GM23338 (cell line): ENCODE measurements around the gene PLP2. TPM values are rescaled to one million over a fixed set of nuclear protein-coding genes. Genes with fewer than 3 reads are reported as not detected.

Source experiments
- ATAC-seq: fragments of 200-7000 bp; cut with Tn5 transposase; 3 replicates; pipeline ENCODE4 v1.9.1; 2020
- DNase-seq: peaks from one replicate; pipeline ENCODE4 v3.0.0-alpha.2; 2015; ENCODE audit warnings: low spot score
- H2AFZ ChIP-seq: fragments of 200-600 bp; sonication (generic); 2 replicates; pipeline ENCODE4 v1.8.0; 2016; ENCODE audit warnings: antibody characterized with exemption, mild to moderate bottlenecking, moderate library complexity
- H3F3A ChIP-seq: fragments of 200-600 bp; sonication (generic); replicated peaks from 2 replicates; pipeline ENCODE4 v1.8.0; 2017; ENCODE audit warnings: antibody characterized with exemption, mixed run types, low read depth
- H3K27ac ChIP-seq: fragments of 200-600 bp; sonication (generic); 2 replicates; pipeline ENCODE4 v1.6.1; 2016; ENCODE audit warnings: low read depth
- H3K27me3 ChIP-seq: fragments of 200-600 bp; sonication (generic); 2 replicates; pipeline ENCODE4 v1.8.0; 2016; ENCODE audit warnings: mild to moderate bottlenecking, mixed run types, moderate library complexity; ENCODE audit not compliant: insufficient read depth
- H3K36me3 ChIP-seq: fragments of 200-600 bp; sonication (generic); 2 replicates; pipeline ENCODE4 v1.8.0; 2016; ENCODE audit warnings: mild to moderate bottlenecking; ENCODE audit not compliant: insufficient read depth
- H3K4me1 ChIP-seq: fragments of 200-600 bp; sonication (generic); 2 replicates; pipeline ENCODE4 v1.8.0; 2016; ENCODE audit warnings: mild to moderate bottlenecking, moderate library complexity; ENCODE audit not compliant: insufficient read depth
- H3K4me2 ChIP-seq: fragments of 200-600 bp; sonication (generic); 2 replicates; pipeline ENCODE4 v1.7.1; 2017; ENCODE audit warnings: mixed run types
- H3K4me3 ChIP-seq: fragments of 200-600 bp; sonication (generic); 2 replicates; pipeline ENCODE4 v1.6.1; 2016; ENCODE audit warnings: mixed run types
- H3K79me2 ChIP-seq: fragments of 200-600 bp; sonication (generic); replicated peaks from 2 replicates; pipeline ENCODE4 v1.8.0; 2017; ENCODE audit warnings: mild to moderate bottlenecking; ENCODE audit not compliant: insufficient read depth
- H3K9me2 ChIP-seq: fragments of 200-600 bp; sonication (generic); 2 replicates; pipeline ENCODE4 v1.8.0; 2017; ENCODE audit not compliant: insufficient read depth
- H4K20me1 ChIP-seq: fragments of 200-600 bp; sonication (generic); replicated peaks from 2 replicates; pipeline ENCODE4 v1.8.0; 2017; ENCODE audit warnings: mild to moderate bottlenecking; ENCODE audit not compliant: insufficient read depth
- H3K27ac Mint-ChIP-seq: 2 replicates; pipeline ENCODE4 v1.8.0; 2020; ENCODE audit warnings: inconsistent platforms, mild to moderate bottlenecking, moderate library complexity, mixed read lengths
- H3K27me3 Mint-ChIP-seq: 3 replicates; pipeline ENCODE4 v1.8.0; 2022; ENCODE audit warnings: low read depth, mild to moderate bottlenecking, moderate library complexity, mixed read lengths, inconsistent platforms; ENCODE audit not compliant: insufficient read depth, poor library complexity
- H3K36me3 Mint-ChIP-seq: 3 replicates; pipeline ENCODE4 v1.8.0; 2021; ENCODE audit warnings: low read depth, mild to moderate bottlenecking, inconsistent platforms, moderate library complexity, mixed read lengths
- H3K4me1 Mint-ChIP-seq: 3 replicates; pipeline ENCODE4 v1.8.0; 2020; ENCODE audit warnings: mild to moderate bottlenecking, inconsistent platforms, mixed read lengths
- H3K4me3 Mint-ChIP-seq: 3 replicates; pipeline ENCODE4 v1.8.0; 2021; ENCODE audit warnings: moderate library complexity, mild to moderate bottlenecking, inconsistent platforms, mixed read lengths
- H3K9me3 Mint-ChIP-seq: 3 replicates; pipeline ENCODE4 v1.8.0; 2020; ENCODE audit warnings: moderate library complexity, mild to moderate bottlenecking, inconsistent platforms, mixed read lengths
- CTCF ChIP-seq, 2 experiments: fragments of 200-600 bp in 1 of 2; sonication (generic) in 1 of 2; conservative IDR thresholded peaks; 2 replicates each; pipeline versions ENCODE4 v1.5.1 to v1.6.1; 2016 to 2017; ENCODE audit warnings: antibody characterized with exemption in 2 of 2, low read depth in 2 of 2, mild to moderate bottlenecking in 2 of 2, moderate library complexity in 1 of 2
- ETS1 ChIP-seq: IDR thresholded peaks from 2 replicates; pipeline ENCODE4 v1.6.1; 2016; ENCODE audit warnings: antibody characterized with exemption
- EZH2 ChIP-seq: fragments of 200-600 bp; sonication (generic); IDR thresholded peaks from one replicate; pipeline ENCODE4 v1.8.0; 2017; ENCODE audit warnings: antibody characterized with exemption, mild to moderate bottlenecking, low read depth; ENCODE audit not compliant: unreplicated experiment
- EZH2phosphoT487 ChIP-seq: fragments of 200-600 bp; sonication (generic); IDR thresholded peaks from one replicate; pipeline ENCODE4 v1.8.1; 2018; ENCODE audit warnings: antibody characterized with exemption; ENCODE audit not compliant: unreplicated experiment
- POLR2AphosphoS5 ChIP-seq: IDR thresholded peaks from 2 replicates; pipeline ENCODE4 v1.6.1; 2016; ENCODE audit warnings: antibody characterized with exemption, low read depth
- ZNF331 ChIP-seq: fragments of 250-450 bp; sonication (Bioruptor Pico); IDR thresholded peaks from 2 replicates; pipeline ENCODE4 v1.5.0; 2020; ENCODE audit warnings: low read depth, mild to moderate bottlenecking, moderate library complexity
- polyA plus RNA-seq: library from polyadenylated mRNA; unstranded; fragments of >200 nt; fragmentation: Nextera tagmentation; extraction: Ambion mirVana; gene quantifications from 2 replicates; pipeline ENCODE4 v1.2.1, GENCODE V29; 2016
- total RNA-seq: library from RNA; depleted of rRNA; stranded (reverse); fragments of >200 nt; shearing (Covaris generic); gene quantifications from 2 replicates; pipeline ENCODE4 v1.2.3, GENCODE V29; 2014
- TF ChIP-seq, protein P1 (sequence below): fragments of 250-450 bp; sonication (Bioruptor Pico); IDR thresholded peaks from 2 replicates; pipeline ENCODE4 v1.5.0; 2020; ENCODE audit warnings: mild to moderate bottlenecking, moderate library complexity

PLP2 gene
- total and polyA plus RNA-seq, 2 experiments from 2014 or later = 3.4 to 9.5 TPM

DNA sequence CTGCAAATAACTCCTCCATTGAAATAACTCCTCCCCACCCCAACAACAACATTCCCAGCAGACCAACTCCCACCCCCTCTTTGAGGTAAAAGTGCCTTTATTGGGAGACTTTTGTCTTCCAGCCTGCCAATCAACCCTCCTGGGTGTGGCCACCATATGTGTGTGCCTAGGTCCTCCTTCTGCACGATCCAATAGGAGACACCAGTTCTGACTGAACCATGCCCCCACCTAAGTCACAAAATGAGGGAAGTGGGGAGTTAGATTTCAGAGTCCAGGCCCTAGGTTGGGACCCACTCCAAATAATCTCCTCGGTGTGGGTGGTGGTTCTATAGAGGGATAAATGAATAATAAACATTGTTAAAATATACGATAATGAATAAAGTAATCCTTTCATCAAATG, 3.0 kb downstream of the PLP2 start (continued):
- TF ChIP-seq POLR2AphosphoS5 = no peak
- TF ChIP-seq, protein P1, sequence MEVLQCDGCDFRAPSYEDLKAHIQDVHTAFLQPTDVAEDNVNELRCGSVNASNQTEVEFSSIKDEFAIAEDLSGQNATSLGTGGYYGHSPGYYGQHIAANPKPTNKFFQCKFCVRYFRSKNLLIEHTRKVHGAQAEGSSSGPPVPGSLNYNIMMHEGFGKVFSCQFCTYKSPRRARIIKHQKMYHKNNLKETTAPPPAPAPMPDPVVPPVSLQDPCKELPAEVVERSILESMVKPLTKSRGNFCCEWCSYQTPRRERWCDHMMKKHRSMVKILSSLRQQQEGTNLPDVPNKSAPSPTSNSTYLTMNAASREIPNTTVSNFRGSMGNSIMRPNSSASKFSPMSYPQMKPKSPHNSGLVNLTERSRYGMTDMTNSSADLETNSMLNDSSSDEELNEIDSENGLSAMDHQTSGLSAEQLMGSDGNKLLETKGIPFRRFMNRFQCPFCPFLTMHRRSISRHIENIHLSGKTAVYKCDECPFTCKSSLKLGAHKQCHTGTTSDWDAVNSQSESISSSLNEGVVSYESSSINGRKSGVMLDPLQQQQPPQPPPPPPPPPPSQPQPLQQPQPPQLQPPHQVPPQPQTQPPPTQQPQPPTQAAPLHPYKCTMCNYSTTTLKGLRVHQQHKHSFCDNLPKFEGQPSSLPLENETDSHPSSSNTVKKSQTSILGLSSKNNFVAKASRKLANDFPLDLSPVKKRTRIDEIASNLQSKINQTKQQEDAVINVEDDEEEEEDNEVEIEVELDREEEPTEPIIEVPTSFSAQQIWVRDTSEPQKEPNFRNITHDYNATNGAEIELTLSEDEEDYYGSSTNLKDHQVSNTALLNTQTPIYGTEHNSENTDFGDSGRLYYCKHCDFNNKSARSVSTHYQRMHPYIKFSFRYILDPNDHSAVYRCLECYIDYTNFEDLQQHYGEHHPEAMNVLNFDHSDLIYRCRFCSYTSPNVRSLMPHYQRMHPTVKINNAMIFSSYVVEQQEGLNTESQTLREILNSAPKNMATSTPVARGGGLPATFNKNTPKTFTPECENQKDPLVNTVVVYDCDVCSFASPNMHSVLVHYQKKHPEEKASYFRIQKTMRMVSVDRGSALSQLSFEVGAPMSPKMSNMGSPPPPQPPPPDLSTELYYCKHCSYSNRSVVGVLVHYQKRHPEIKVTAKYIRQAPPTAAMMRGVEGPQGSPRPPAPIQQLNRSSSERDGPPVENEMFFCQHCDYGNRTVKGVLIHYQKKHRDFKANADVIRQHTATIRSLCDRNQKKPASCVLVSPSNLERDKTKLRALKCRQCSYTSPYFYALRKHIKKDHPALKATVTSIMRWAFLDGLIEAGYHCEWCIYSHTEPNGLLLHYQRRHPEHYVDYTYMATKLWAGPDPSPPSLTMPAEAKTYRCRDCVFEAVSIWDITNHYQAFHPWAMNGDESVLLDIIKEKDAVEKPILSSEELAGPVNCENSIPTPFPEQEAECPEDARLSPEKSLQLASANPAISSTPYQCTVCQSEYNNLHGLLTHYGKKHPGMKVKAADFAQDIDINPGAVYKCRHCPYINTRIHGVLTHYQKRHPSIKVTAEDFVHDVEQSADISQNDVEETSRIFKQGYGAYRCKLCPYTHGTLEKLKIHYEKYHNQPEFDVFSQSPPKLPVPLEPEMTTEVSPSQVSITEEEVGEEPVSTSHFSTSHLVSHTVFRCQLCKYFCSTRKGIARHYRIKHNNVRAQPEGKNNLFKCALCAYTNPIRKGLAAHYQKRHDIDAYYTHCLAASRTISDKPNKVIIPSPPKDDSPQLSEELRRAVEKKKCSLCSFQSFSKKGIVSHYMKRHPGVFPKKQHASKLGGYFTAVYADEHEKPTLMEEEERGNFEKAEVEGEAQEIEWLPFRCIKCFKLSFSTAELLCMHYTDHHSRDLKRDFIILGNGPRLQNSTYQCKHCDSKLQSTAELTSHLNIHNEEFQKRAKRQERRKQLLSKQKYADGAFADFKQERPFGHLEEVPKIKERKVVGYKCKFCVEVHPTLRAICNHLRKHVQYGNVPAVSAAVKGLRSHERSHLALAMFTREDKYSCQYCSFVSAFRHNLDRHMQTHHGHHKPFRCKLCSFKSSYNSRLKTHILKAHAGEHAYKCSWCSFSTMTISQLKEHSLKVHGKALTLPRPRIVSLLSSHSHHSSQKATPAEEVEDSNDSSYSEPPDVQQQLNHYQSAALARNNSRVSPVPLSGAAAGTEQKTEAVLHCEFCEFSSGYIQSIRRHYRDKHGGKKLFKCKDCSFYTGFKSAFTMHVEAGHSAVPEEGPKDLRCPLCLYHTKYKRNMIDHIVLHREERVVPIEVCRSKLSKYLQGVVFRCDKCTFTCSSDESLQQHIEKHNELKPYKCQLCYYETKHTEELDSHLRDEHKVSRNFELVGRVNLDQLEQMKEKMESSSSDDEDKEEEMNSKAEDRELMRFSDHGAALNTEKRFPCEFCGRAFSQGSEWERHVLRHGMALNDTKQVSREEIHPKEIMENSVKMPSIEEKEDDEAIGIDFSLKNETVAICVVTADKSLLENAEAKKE (CRISPR knock-in tag) = no peak
- TF ChIP-seq EZH2 = no peak
- TF ChIP-seq EZH2phosphoT487 = no peak

DNA sequence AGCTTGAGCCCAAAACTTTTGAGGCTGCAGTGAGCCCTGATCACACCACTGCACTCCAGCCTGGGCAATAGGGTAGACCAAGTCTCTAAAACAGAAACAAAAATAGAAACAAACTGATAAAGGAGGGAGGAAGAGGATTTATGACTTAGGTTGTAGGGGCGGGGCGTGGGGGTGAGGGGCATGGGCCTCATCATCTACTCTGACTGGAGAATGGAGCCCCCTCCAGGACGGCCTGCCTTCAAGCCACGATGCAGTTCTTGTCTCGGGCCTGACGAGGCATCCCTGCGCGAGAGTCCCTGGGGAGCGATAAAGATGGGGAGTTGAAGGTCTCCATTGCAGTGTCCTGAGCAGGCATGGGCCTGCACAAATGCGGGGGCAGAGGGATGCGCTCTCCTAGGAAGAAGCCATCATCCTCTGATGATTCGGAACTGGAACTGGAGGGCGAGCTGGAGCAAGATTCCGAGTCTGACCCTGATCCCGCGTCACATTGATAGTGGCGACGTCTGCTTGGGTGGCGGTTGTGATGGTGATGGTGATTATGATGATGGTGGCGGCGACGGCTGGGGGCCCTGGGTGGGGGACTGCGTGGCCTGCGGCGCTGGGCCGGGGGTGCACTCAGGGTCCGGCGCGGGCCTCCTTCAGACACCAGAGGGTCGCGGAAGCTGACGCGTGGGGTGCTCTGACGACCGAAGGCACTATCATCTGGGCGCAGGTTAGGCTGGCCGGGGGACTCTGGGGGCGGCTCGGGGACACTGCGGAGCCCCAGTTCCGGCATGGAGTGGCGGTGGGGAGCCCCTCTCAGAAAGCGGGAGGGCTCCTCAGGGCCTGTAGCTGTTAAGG, 4.0 kb downstream of the PLP2 start:
- Histone ChIP-seq H4K20me1 (no peaks in the 10 kb centered on the region), H3K36me3 (no peaks in the 10 kb centered on the region), H3K27me3 (peaks cover 29% of the 10 kb centered on the region), H3F3A (no peaks in the 10 kb centered on the region), H3K4me1 (no peaks in the 10 kb centered on the region), H3K4me2 (no peak overlapping the region), H2AFZ (no peak overlapping the region), H3K27ac (no peak overlapping the region), H3K4me3 (no peak overlapping the region), H3K9me2 (no peaks in the 10 kb centered on the region), H3K79me2 (no peaks in the 10 kb centered on the region)
- Mint-ChIP-seq H3K9me3 (no peaks in the 10 kb centered on the region; the same call in 2 of the 3 replicates), H3K27me3 (peaks cover 17% of the 10 kb centered on the region), H3K4me3 (no peak overlapping the region), H3K36me3 (peaks cover 29% of the 10 kb centered on the region), H3K4me1 (peaks cover 14% of the 10 kb centered on the region), H3K27ac (no peak overlapping the region)
- DNase-seq (no peak), ATAC-seq (no peak)
- TF ChIP-seq ZNF331 (CRISPR knock-in tag) = no peak
- peak in 1 of 2 experiments; percentile 22; a peak in 2 of 4 replicates for TF ChIP-seq CTCF (conservative IDR thresholded peaks at IDR 0.05; ENCODE audit: low read depth in 2 of 2)
- no peak for TF ChIP-seq EZH2
- no peak for TF ChIP-seq ETS1
